Natural killer cell treated with Interleukin-12 subunit alpha and Interleukin-12 subunit beta and Interleukin-15 and Interleukin-18, amount 100 ng/mL, for 72 hours (primary cell): ENCODE data around the gene IP6K2. TPM values are rescaled to one million over a fixed set of nuclear protein-coding genes. Genes with fewer than 3 reads are reported as not detected.

Source experiments
- ATAC-seq, 2 donors: fragments of 150-1000 bp; cut with Tn5 transposase in 1 of 2; sonication (Bioruptor Pico), chemical (Tn5 transposase) in 1 of 2; 2 replicates each; pipeline ENCODE4 v1.10.0; 2021
- DNase-seq: peaks from one replicate; pipeline ENCODE4 v3.0.0; 2022; ENCODE audit warnings: low spot score
- H3K27ac Mint-ChIP-seq, 2 donors: 1 replicate in 1 of 2; 2 replicates in 1 of 2; pipeline ENCODE4 v1.8.0; 2022; ENCODE audit warnings: mixed read lengths in 2 of 2, mild to moderate bottlenecking in 1 of 2, moderate library complexity in 1 of 2
- H3K27me3 Mint-ChIP-seq, 2 donors: 1 replicate in 1 of 2; 2 replicates in 1 of 2; pipeline ENCODE4 v1.8.0; 2022; ENCODE audit warnings: mixed read lengths in 2 of 2
- H3K36me3 Mint-ChIP-seq: one replicate; pipeline ENCODE4 v1.8.0; 2022; ENCODE audit warnings: mixed read lengths
- H3K4me1 Mint-ChIP-seq, 2 donors: 1 replicate in 1 of 2; 2 replicates in 1 of 2; pipeline ENCODE4 v1.8.0; 2022; ENCODE audit warnings: low read depth in 2 of 2, mixed read lengths in 2 of 2, mild to moderate bottlenecking in 1 of 2
- H3K4me3 Mint-ChIP-seq: one replicate; pipeline ENCODE4 v1.8.0; 2022; ENCODE audit warnings: mixed read lengths
- H3K9me3 Mint-ChIP-seq: 2 replicates; pipeline ENCODE4 v1.8.0; 2022; ENCODE audit warnings: mixed read lengths
- total RNA-seq, 2 donors: library from RNA; stranded (reverse); gene quantifications; one replicate each; pipeline ENCODE4 v1.2.3, GENCODE V29; 2022

IP6K2 gene
- total RNA-seq, 2 donors from 2014 or later: 53.5 to 60.2 TPM

GRCh38 chr3:48711727-48712126 is 5.3 kb downstream of the IP6K2 start:
- H3K4me1 Mint-ChIP-seq: peaks cover 24 to 46% of the 10 kb centered on the region in 2 donors
- no peaks in the 10 kb centered on the region for H3K36me3 Mint-ChIP-seq

GRCh38 chr3:48709051-48709461 is 8.0 kb downstream of the IP6K2 start:
- DNase-seq (no peak), ATAC-seq (no peak)
- Mint-ChIP-seq H3K4me3 (no peak overlapping the region), H3K4me1 (peaks cover 15 to 37% of the 10 kb centered on the region in 2 donors), H3K9me3 (no peaks in the 10 kb centered on the region), H3K27me3 (no peaks in the 10 kb centered on the region), H3K36me3 (no peaks in the 10 kb centered on the region), H3K27ac (peak overlapping the region; percentile 31 to 75)

More at GRCh38 chr3:48711727-48712126, 5.3 kb downstream of the IP6K2 start:
- DNase-seq (no peak), ATAC-seq (no peak)
- no peaks in the 10 kb centered on the region for H3K9me3 Mint-ChIP-seq
- peak overlapping the region in 1 of 2 donors; percentile 38 for H3K27ac Mint-ChIP-seq
- H3K4me3 Mint-ChIP-seq: peak overlapping the region; percentile 20
- no peaks in the 10 kb centered on the region for H3K27me3 Mint-ChIP-seq

GRCh38 chr3:48708481-48708889 is 8.5 kb downstream of the IP6K2 start:
- ATAC-seq: no peak
- Mint-ChIP-seq H3K4me1 (peaks cover 15 to 36% of the 10 kb centered on the region in 2 donors), H3K36me3 (no peaks in the 10 kb centered on the region), H3K27ac (peak overlapping the region; percentile 31 to 75), H3K27me3 (no peaks in the 10 kb centered on the region), H3K4me3 (no peak overlapping the region), H3K9me3 (no peaks in the 10 kb centered on the region)
- no peak for DNase-seq

- Mint-ChIP-seq H3K27me3 (no peaks in the 10 kb centered on the region), H3K9me3 (no peaks in the 10 kb centered on the region), H3K36me3 (no peaks in the 10 kb centered on the region), H3K4me1 (peaks cover 18 to 38% of the 10 kb centered on the region in 2 donors), H3K4me3 (no peak overlapping the region), H3K27ac (peak overlapping the region in 1 of 2 donors; percentile 71)
- DNase-seq: no peak
- peak in 1 of 2 donors; percentile 46 for ATAC-seq
Observed at GRCh38 chr3:48707157-48707556, 9.9 kb downstream of the IP6K2 start.

GRCh38 chr3:48702320-48702920 is 14.6 kb downstream of the IP6K2 start:
- H3K4me1 Mint-ChIP-seq: peaks cover 18 to 22% of the 10 kb centered on the region in 2 donors
- no peak overlapping the region for H3K27ac Mint-ChIP-seq
- DNase-seq (no peak), ATAC-seq (no peak)
- no peaks in the 10 kb centered on the region for H3K36me3 Mint-ChIP-seq
- H3K4me3 Mint-ChIP-seq: no peak overlapping the region
- no peaks in the 10 kb centered on the region for H3K27me3 Mint-ChIP-seq
- no peaks in the 10 kb centered on the region for H3K9me3 Mint-ChIP-seq

- H3K36me3 Mint-ChIP-seq: no peaks in the 10 kb centered on the region
- H3K4me1 Mint-ChIP-seq: peaks cover 12 to 14% of the 10 kb centered on the region in 2 donors
- ATAC-seq (no peak), DNase-seq (no peak)
- peak overlapping the region in 1 of 2 donors; percentile 25 for H3K27ac Mint-ChIP-seq
- no peaks in the 10 kb centered on the region for H3K27me3 Mint-ChIP-seq
- no peak overlapping the region for H3K4me3 Mint-ChIP-seq
- H3K9me3 Mint-ChIP-seq: no peaks in the 10 kb centered on the region
Observed at GRCh38 chr3:48700731-48701405, 16.2 kb downstream of the IP6K2 start.

- no peak for ATAC-seq
- Mint-ChIP-seq H3K9me3 (no peaks in the 10 kb centered on the region), H3K4me1 (peaks cover 12 to 20% of the 10 kb centered on the region in 2 donors), H3K36me3 (no peaks in the 10 kb centered on the region), H3K27me3 (no peaks in the 10 kb centered on the region), H3K4me3 (no peak overlapping the region), H3K27ac (no peak overlapping the region)
- DNase-seq: no peak
Observed at GRCh38 chr3:48698891-48699290, 18.1 kb downstream of the IP6K2 start.

GRCh38 chr3:48697952-48698351 is 19.1 kb downstream of the IP6K2 start:
- Mint-ChIP-seq H3K4me1 (peaks cover 12 to 21% of the 10 kb centered on the region in 2 donors), H3K27ac (no peak overlapping the region), H3K27me3 (no peaks in the 10 kb centered on the region), H3K4me3 (no peak overlapping the region), H3K9me3 (no peaks in the 10 kb centered on the region), H3K36me3 (no peaks in the 10 kb centered on the region)
- DNase-seq: no peak
- ATAC-seq: no peak

GRCh38 chr3:48696601-48697000 is 20.4 kb downstream of the IP6K2 start:
- ATAC-seq (no peak), DNase-seq (no peak)
- Mint-ChIP-seq H3K27me3 (no peaks in the 10 kb centered on the region), H3K9me3 (no peaks in the 10 kb centered on the region), H3K4me1 (peaks cover 5 to 17% of the 10 kb centered on the region in 2 donors), H3K36me3 (no peaks in the 10 kb centered on the region), H3K4me3 (no peak overlapping the region), H3K27ac (no peak overlapping the region)

GRCh38 chr3:48696156-48696555 is 20.9 kb downstream of the IP6K2 start:
- H3K9me3 Mint-ChIP-seq: no peaks in the 10 kb centered on the region
- DNase-seq: no peak
- H3K4me1 Mint-ChIP-seq: peaks cover 5 to 17% of the 10 kb centered on the region in 2 donors
- H3K27me3 Mint-ChIP-seq: no peaks in the 10 kb centered on the region
- no peak overlapping the region for H3K27ac Mint-ChIP-seq
- ATAC-seq: no peak
- H3K36me3 Mint-ChIP-seq: peaks cover 2% of the 10 kb centered on the region
- H3K4me3 Mint-ChIP-seq: no peak overlapping the region

- H3K27me3 Mint-ChIP-seq: no peaks in the 10 kb centered on the region
- no peak overlapping the region for H3K27ac Mint-ChIP-seq
- H3K4me1 Mint-ChIP-seq: peaks cover 4 to 17% of the 10 kb centered on the region in 2 donors
- no peak for DNase-seq
- H3K36me3 Mint-ChIP-seq: peaks cover 6% of the 10 kb centered on the region
- H3K4me3 Mint-ChIP-seq: no peak overlapping the region
- no peak for ATAC-seq
- H3K9me3 Mint-ChIP-seq: no peaks in the 10 kb centered on the region
Observed at GRCh38 chr3:48695393-48695753, 21.6 kb downstream of the IP6K2 start.

- Mint-ChIP-seq H3K27ac (no peak overlapping the region), H3K27me3 (no peaks in the 10 kb centered on the region), H3K9me3 (no peaks in the 10 kb centered on the region), H3K36me3 (peaks cover 6% of the 10 kb centered on the region), H3K4me1 (peaks cover 0 to 12% of the 10 kb centered on the region in 2 donors), H3K4me3 (no peak overlapping the region)
- no peak for DNase-seq
- no peak for ATAC-seq
Observed at GRCh38 chr3:48694610-48695392, 22.2 kb downstream of the IP6K2 start.

- no peak for DNase-seq
- H3K9me3 Mint-ChIP-seq: no peaks in the 10 kb centered on the region
- H3K4me3 Mint-ChIP-seq: no peak overlapping the region
- H3K27me3 Mint-ChIP-seq: no peaks in the 10 kb centered on the region
- no peak for ATAC-seq
- H3K36me3 Mint-ChIP-seq: peaks cover 6% of the 10 kb centered on the region
- peaks cover 0 to 12% of the 10 kb centered on the region in 2 donors for H3K4me1 Mint-ChIP-seq
- H3K27ac Mint-ChIP-seq: no peak overlapping the region
Observed at GRCh38 chr3:48693826-48694225, 23.2 kb downstream of the IP6K2 start.

GRCh38 chr3:48692551-48692950 is 24.5 kb downstream of the IP6K2 start:
- Mint-ChIP-seq H3K4me3 (no peak overlapping the region), H3K27me3 (no peaks in the 10 kb centered on the region), H3K36me3 (peaks cover 6% of the 10 kb centered on the region), H3K27ac (no peak overlapping the region), H3K9me3 (no peaks in the 10 kb centered on the region), H3K4me1 (peaks cover 0 to 12% of the 10 kb centered on the region in 2 donors)
- DNase-seq: no peak
- no peak for ATAC-seq
